ENCODE results near the gene TAP1.

TAP1 gene

GRCh38 chr6:32852844-32853540, 512 bp downstream of the TAP1 start (continued):
- TF ChIP-seq ZSCAN5A (tag by site-specific recombination; IDR thresholded peaks at IDR 0.05) (peak; percentile 34; the same call in 1 of the 2 replicates), PRDM10 (tag by site-specific recombination; IDR thresholded peaks at IDR 0.05) (no peak), ZNF239 (tag by site-specific recombination; IDR thresholded peaks at IDR 0.05) (no peak), ZNF16 (tag by site-specific recombination; IDR thresholded peaks at IDR 0.05; ENCODE audit: low read depth) (no peak), ZBTB20 (tag by site-specific recombination; IDR thresholded peaks at IDR 0.05) (peak; percentile 15; the same call in 1 of the 2 replicates), REPIN1 (tag by site-specific recombination; IDR thresholded peaks at IDR 0.05; ENCODE audit: low read depth) (0 out of 2 replicates have a peak, but pooled peaks have one; percentile 37), ZNF548 (tag by site-specific recombination; IDR thresholded peaks at IDR 0.05) (no peak), ZNF175 (tag by site-specific recombination; IDR thresholded peaks at IDR 0.05) (no peak), ZNF146 (tag by site-specific recombination; IDR thresholded peaks at IDR 0.05) (no peak), ZBTB44 (tag by site-specific recombination; IDR thresholded peaks at IDR 0.05) (no peak), MYNN (tag by site-specific recombination; IDR thresholded peaks at IDR 0.05; ENCODE audit: borderline replicate concordance) (no peak), ZNF488 (tag by site-specific recombination; IDR thresholded peaks at IDR 0.05) (no peak)

GRCh38 chr6:32852018-32852843, 1.3 kb downstream of the TAP1 start:
- Histone ChIP-seq H3K36me3 (ENCODE audit: control insufficient read depth in 2 of 2, insufficient read depth in 1 of 2, low read length in 2 of 2) (peaks cover 0 to 39% of the 10 kb centered on the region in 2 experiments; a peak in 1 of 3 replicates), H3K4me1 (ENCODE audit: control insufficient read depth, insufficient read depth, low read length) (no peaks in the 10 kb centered on the region; the same call in 1 of the 2 replicates)

More at GRCh38 chr6:32852018-32852843, 1.3 kb downstream of the TAP1 start:
- TF ChIP-seq ZNF624 (tag by site-specific recombination; IDR thresholded peaks at IDR 0.05): no peak
- TF ChIP-seq ZNF629 (tag by site-specific recombination; IDR thresholded peaks at IDR 0.05): no peak
- peak overlapping the region; percentile 85 for H3K4me3 ChIP-seq (ENCODE audit: low read depth, low read length)
- POLR2A ChIA-PET: interaction anchor here (0.9 to 2.4 kb wide), 8 partner anchors 8 to 120 kb away, joined by 3 to 30 read pairs (median 11); partner anchors contain the start of genes PSMB8 and TAP2
- CTCF ChIA-PET: interaction anchor here (0.7 to 9.5 kb wide), 7 partner anchors 7 to 439 kb away, joined by 3 to 153 read pairs (median 29); partner anchors contain the start of genes PSMB8 and TAP2
- no peak overlapping the region for H3K27ac ChIP-seq (ENCODE audit: extremely low read depth, low read depth, low read length)
- H3K9me3 ChIP-seq (ENCODE audit: control insufficient read depth, insufficient read depth, low read depth, low read length): no peaks in the 10 kb centered on the region
